Measurements from ENCODE around the gene GATA1.
"Not testable (repeated sequence)": the region's sequence is repeated elsewhere in the genome, so short reads cannot be mapped to it uniquely, and the experiment has no call there.

Gene GATA1

DNA sequence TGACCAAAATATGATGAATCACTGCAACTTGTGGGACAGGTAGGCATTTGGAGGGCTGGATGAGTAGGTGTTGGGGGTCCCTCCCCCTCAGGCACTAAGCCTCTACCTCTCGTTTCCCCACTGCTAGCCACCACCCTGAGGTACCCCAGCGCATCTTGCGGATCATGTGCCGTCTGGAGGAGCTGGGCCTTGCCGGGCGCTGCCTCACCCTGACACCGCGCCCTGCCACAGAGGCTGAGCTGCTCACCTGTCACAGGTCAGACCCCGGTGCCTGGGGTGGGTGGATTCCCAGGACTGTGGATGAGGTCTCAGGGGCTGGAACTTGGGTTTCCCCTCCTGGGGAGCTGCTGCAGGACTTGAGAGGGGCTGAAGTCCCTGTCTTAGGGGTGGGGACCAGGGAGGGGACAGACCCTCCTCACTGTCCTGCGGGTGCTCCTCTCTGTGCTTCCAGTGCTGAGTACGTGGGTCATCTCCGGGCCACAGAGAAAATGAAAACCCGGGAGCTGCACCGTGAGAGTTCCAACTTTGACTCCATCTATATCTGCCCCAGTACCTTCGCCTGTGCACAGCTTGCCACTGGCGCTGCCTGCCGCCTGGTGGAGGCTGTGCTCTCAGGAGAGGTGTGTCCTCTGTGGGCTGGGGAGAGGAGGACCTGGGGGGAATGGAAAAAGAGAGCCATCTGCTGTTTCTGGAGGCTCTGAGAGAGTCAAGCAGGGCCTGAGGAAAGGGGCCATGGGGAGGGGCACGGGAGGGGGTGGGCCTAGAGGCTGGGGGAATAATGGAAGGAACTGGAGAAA is 29.8 kb downstream of the GATA1 start:
- DNase-seq: no peak

DNA sequence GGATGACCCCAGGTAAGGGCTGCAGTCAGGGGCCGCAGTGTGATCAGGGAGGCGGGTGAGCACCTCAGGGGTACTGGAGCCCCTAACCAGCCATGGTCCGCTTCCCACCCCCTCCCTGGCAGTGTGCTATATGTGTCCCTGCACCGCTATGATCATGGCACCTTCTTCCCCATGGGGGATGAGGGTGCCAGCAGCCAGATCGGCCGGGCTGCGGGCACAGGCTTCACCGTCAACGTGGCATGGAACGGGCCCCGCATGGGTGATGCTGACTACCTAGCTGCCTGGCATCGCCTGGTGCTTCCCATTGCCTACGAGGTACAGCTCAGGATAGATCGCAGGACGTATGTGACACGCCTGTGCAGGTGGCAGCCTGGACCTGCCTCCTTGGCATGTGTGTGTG is 31.7 kb downstream of the GATA1 start:
- DNase-seq: no peak

DNA sequence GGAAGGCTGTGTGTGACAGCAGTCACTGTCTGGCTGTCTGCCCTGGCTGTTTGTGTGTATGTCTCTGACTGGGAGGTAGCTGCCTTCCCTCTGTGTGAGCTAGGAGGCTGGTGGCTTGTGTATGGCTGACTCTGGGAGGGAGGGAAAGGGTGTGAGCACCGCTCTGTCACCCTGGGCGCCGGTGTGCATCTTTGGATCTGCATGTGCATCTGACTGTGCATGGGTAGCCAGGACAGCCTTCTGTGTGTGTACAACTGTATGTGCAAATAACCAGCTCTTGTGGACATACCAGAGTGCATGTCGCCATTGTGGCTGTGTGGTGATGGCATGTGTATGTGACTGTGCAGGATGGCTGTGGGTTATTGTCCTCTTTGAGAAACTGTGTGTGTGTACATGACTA is 32.5 kb downstream of the GATA1 start:
- DNase-seq: no peak

GRCh38 chrX:48819394-48819793 is 33.0 kb downstream of the GATA1 start:
- not testable (repeated sequence) for DNase-seq

DNA sequence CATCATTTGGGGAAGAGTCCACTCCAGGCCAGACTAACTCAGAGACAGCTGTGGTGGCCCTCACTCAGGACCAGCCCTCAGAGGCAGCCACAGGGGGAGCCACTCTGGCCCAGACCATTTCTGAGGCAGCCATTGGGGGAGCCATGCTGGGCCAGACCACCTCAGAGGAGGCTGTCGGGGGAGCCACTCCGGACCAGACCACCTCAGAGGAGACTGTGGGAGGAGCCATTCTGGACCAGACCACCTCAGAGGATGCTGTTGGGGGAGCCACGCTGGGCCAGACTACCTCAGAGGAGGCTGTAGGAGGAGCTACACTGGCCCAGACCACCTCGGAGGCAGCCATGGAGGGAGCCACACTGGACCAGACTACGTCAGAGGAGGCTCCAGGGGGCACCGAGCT is 36.7 kb downstream of the GATA1 start:
- no peak for DNase-seq

DNA sequence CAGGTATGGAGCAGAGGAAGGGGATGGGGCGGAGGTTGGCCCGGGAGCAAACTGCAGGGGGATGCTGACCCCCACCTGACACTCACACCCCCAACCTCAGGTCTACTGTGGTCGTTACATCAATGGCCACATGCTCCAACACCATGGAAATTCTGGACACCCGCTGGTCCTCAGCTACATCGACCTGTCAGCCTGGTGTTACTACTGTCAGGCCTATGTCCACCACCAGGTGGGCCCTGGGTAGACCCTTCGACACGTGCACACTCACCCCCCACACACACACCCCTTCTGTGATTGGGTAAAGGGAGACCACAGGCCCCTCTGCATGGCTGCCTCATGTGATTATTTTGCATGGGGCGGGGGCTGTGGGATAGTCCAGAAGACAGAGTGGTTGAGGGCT is 37.7 kb downstream of the GATA1 start:
- DNase-seq: no peak

- DNase-seq: no peak
These were observed 39.9 kb downstream of the GATA1 start, which contains the start of gene ERAS for GRCh38 chrX:48826135-48826875. TSS of gene ERAS (plus strand) at chrX:48826513. CDS start at chrX:48829124, 2,611 bp downstream.

DNA sequence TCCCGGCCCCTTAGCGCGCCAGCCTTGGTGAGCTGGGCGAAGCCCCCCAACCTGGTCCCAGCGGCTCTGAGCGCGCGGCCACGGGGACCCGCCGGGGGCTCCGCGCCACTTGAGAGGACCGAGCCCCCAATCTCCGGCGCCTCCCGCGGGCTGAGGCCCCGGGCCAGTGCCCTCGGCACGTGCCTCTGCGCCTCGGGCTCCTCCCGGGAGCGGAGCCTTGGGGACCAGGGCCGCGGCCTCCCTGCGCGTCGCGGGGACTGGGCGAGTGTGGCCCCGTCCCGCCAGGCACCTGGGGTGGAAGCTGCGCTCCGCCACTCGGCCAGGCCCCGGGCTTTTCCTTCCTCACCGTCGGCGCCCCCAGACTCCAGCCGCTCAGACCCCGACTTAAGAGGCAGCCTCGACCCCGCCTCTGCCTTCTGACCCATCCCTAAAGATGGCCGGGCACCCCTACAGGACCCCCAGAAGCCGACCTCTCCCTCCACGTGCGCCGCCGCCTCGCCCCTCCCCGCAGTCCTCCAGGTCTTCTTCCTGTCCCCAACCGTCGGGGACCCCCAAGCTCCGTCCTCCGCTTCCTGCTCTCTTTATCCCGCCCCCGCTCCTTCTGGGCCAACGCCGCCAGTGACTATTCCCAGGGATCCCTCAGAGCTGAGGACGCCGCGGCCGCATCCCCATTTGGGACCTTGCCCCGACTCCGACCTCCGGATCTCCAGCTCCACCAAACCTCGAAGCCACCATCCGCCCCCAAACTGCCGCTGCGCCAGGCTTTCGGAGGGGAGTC is 40.7 kb downstream of the GATA1 start:
- no peak for DNase-seq

- no peak for DNase-seq
These were observed 41.2 kb downstream of the GATA1 start for GRCh38 chrX:48827654-48827968.

DNA sequence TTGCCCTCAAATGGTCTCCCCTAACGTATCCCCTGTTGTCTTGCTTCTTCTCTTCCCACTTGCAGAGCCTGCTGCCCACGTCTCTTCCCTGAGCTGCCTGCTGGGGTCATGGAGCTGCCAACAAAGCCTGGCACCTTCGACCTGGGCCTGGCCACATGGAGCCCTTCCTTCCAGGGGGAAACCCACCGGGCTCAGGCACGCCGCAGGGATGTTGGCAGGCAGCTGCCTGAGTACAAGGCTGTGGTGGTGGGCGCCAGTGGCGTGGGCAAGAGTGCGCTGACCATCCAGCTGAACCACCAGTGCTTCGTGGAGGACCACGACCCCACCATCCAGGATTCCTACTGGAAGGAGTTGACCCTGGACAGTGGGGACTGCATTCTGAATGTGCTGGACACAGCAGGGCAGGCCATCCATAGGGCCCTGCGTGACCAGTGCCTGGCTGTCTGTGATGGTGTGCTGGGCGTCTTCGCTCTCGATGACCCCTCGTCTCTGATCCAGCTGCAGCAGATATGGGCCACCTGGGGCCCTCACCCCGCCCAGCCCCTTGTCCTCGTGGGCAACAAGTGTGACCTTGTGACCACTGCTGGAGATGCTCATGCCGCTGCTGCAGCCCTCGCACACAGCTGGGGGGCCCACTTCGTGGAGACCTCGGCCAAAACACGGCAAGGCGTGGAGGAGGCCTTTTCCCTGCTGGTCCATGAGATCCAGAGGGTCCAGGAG is 42.8 kb downstream of the GATA1 start:
- DNase-seq: no peak

DNA sequence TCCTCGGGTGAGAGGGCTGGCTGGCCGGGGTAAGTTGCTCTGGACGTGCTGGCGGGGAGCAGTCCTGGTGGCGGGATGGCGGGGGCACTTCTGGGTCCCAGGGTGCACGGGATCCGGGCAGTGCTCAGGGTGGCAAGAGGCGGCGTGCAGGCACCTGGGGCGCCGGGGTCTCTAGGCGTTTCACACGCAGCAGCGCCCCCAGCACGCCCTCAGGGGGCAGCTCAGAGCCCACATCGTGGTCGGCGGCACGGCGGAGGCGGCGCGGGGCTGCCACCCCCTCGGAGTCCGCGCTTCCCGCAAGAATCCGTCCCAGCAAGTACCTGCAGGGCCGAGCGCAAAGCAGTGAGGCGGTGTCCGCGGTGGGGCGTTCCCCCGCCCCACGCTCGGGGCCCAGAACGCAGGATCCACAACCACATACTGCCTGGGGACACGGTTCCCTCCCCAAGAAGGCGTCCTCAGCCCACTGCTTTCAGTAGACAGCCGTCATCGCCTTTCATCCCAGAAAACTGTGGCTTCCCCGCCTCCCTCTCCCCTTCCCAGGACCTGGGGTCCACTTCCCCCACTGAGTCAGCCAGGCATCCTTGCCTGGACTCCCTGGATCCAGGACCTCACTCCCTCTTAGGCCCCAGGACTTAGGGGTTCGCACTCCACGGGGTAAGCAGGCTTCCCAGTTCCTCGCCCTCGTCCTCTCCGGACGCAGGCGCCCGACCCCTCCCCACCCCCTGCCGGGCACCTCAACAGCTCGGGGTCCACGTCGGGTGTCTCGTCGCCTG is 44.9 kb downstream of the GATA1 start:
- DNase-seq: no peak

DNA sequence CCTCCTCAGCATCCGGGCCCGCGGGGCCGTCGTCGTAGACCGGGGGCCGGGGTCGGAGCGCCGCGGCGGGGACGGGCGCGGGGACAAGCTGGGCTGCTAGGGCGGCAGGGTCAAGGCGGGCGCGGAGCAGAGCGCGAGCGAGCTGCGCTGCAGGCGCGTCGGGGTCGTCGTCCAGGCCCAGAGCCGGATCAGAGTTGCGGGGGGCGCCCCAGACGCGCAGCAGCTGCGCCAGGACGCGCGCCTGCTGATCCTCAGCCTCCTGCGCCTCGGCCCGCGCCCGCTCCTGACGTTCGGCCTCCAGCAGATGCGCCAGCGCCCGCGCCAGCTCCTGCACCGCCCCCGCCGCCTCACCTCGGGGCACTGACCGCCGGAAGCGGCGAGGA is 45.5 kb downstream of the GATA1 start:
- no peak for DNase-seq

DNA sequence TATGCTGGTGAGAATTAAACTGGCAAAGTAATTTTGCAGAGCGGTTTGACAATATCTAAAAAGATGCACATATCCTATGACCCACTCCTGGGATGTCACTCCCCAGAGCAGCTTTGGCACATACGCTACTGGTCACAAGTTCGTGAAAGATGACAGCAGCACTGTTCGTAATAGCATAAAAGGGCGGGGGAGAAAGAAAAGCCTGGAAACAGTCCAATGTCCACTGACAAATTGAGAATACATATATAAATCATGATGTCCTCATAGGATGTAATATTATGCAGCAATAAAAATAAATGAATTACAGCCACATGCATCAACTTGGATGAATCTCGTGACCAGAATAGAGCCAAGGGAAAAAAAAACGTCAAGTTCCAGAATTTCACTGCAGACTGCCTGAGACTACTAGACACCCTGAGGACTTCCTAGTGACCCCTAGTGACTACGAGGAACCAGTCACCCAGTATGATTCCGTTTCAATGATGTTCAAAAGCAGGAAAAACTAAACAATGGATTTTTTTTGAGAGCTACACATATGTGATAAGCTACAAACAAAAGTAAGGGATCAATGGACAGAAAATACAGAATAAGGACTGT is 47.2 kb downstream of the GATA1 start:
- no peak for DNase-seq

DNA sequence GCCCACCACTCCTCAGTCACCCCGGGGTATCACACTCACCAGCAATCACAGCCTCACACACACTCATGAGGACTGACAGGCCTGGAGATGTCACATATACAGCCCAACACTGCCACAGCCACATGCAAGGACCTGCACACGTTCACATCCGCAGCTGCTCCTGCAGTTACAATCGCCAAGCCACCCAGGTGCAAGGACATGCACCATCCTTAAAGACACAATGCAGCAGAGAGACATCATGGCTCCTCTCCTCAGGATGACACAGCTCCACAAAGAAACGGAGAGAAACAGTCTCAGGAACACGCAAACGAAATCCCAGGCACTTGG is 48.0 kb downstream of the GATA1 start:
- no peak for DNase-seq

DNA sequence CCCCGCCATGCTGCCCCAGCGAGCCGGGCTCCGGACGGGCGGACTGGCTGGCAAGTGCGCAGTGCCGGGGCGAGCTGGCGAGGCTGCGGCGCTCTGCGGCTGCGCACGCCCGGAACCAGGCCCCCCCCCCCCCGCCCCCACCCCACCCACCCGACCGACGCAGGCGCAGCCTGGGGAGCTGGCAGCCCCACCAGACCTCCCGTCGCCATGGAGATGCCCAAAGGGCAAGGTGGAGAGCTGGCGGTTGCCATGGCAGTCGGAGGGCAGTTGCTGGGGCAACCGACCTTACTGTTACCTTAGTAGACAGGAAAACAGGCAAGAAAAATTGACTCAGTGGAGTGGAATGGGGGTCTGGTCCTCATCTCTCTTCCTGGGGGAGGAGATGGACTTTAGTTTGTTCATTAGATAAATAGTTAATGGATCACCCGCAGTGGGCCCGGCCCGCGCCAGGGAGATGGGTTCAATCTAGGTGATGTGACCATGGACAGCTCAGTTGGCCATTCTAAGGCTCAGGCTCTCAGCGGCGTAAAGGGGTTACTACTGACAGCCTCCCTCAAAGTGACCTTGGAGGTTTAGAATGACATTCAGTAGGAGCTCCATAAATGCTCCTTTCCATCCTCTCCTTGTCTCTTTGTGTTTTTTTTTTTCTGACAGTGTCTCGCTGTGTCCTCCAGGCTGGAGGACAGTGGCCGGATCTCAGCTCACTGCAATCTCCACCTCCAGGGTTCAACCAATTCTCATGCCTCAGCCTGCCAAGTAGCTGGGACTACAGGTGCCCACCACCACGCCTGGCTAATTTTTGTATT is 49.3 kb downstream of the GATA1 start, which contains the start of gene PCSK1N:
TSS of gene PCSK1N (minus strand) at position 87 of the 806 bp plus-strand sequence. CDS start at position 9, 78 bp downstream.
- peak; percentile 29 for DNase-seq

DNA sequence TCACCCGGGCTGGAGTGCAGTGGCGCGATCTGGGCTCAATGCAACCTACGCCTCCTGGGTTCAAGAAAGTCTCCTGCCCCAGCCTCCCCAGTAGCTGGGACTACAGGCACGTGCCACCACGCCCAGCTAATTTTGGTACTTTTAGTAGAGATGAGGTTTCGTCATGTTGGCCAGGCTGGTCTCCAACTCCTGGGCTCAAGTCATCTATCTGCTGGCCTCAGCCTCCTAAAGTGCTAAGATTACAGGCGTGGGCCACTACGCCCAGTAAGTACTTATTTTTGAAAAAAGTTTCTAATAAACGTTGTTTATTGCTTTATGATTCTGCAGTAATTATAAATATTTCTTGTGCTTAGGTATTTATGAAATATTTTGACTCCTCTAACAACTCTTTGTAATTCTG is 53.3 kb downstream of the GATA1 start:
- no peak for DNase-seq
